A549 (cell line): ENCODE data around the gene OR1N1. TPM values are rescaled to one million over a fixed set of nuclear protein-coding genes. Genes with fewer than 3 reads are reported as not detected.

Experiments used
- ATAC-seq, 2 experiments: fragments of 200-7000 bp in 1 of 2; fragments of >200 bp in 1 of 2; cut with Nextera tagmentation in 1 of 2; cut with Tn5 transposase in 1 of 2; 3 replicates each; pipeline versions ENCODE4 v1.8.0 to v1.9.1; 2018 to 2020; ENCODE audit warnings: mild to moderate bottlenecking in 1 of 2, moderate library complexity in 1 of 2
- CTCF ChIA-PET: fragments of 300-600 bp; sonication (Branson Sonifier 250); formaldehyde crosslinking; extraction: SDS; loops from one replicate; lab custom pipeline; 2021; ENCODE audit warnings: antibody characterized with exemption, inconsistent platforms; lab: Yijun Ruan, JAX
- POLR2A ChIA-PET: fragments of 350-600 bp; formaldehyde crosslinking; extraction: SDS; loops from one replicate; lab custom pipeline; 2021; ENCODE audit warnings: antibody characterized with exemption, inconsistent platforms; lab: Yijun Ruan, JAX
- DNase-seq, 2 experiments: peaks; one replicate each; pipeline versions ENCODE4 v3.0.0 to v3.0.0-alpha.2; 2011 to 2016; ENCODE audit warnings: low read depth in 1 of 2, low spot score in 1 of 2
- FAIRE-seq: peaks from 2 replicates; lab custom pipeline; 2011; peaks lifted over from hg19 to GRCh38; lab: Jason Lieb, UNC
- H3K27ac ChIP-seq, 2 experiments: fragments of >200 bp; sonication (Bioruptor Twin); formaldehyde crosslinking; 3 replicates each; pipeline ENCODE4 v1.5.1; 2016 to 2017
- H3K4me1 ChIP-seq: fragments of >200 bp; sonication (Bioruptor Twin); formaldehyde crosslinking; 3 replicates; pipeline ENCODE4 v1.6.1; 2016
- H3K4me2 ChIP-seq: fragments of >200 bp; sonication (Bioruptor Twin); formaldehyde crosslinking; 3 replicates; pipeline ENCODE4 v1.6.1; 2016
- H3K4me3 ChIP-seq: fragments of >200 bp; sonication (Bioruptor Twin); formaldehyde crosslinking; 3 replicates; pipeline ENCODE4 v1.5.1; 2016
- H3K9me3 ChIP-seq: fragments of >200 bp; sonication (Bioruptor Twin); formaldehyde crosslinking; 3 replicates; pipeline ENCODE4 v1.6.1; 2016
- ATOH8 ChIP-seq: fragments of 250-450 bp; sonication (Bioruptor Pico); IDR thresholded peaks from 2 replicates; pipeline ENCODE4 v1.5.0; 2020; ENCODE audit warnings: low read depth, mild to moderate bottlenecking, moderate library complexity
- BCL3 ChIP-seq: fragments of >200 bp; sonication (Bioruptor Twin); formaldehyde crosslinking; IDR thresholded peaks from 3 replicates; pipeline ENCODE4 v1.6.1; 2016
- CHD2 ChIP-seq: fragments of 150-350 bp; IDR thresholded peaks from 2 replicates; pipeline ENCODE4 v1.6.1; 2014; ENCODE audit warnings: low read length; ENCODE audit not compliant: partially characterized antibody
- CTCF ChIP-seq: fragments of >200 bp; sonication (Bioruptor Twin); formaldehyde crosslinking; IDR thresholded peaks from 3 replicates; pipeline ENCODE4 v1.5.1; 2016
- EHF ChIP-seq: fragments of 250-450 bp; sonication (Bioruptor Pico); IDR thresholded peaks from 2 replicates; pipeline ENCODE4 v1.5.0; 2020; ENCODE audit warnings: mild to moderate bottlenecking
- ELK1 ChIP-seq: fragments of 150-350 bp; IDR thresholded peaks from 2 replicates; pipeline ENCODE4 v1.6.1; 2014; ENCODE audit warnings: low read depth, mild to moderate bottlenecking, low read length
- HMGXB4 ChIP-seq: fragments of 250-450 bp; sonication (Bioruptor Pico); IDR thresholded peaks from 2 replicates; pipeline ENCODE4 v1.5.0; 2021; ENCODE audit warnings: mild to moderate bottlenecking, moderate library complexity, borderline replicate concordance
- HOXB5 ChIP-seq: fragments of 250-450 bp; sonication (Bioruptor Pico); IDR thresholded peaks from 2 replicates; pipeline ENCODE4 v1.5.0; 2020; ENCODE audit warnings: mild to moderate bottlenecking, moderate library complexity
- MAX ChIP-seq: IDR thresholded peaks from 2 replicates; pipeline ENCODE4 v1.6.1; 2012
- MAZ ChIP-seq: fragments of 150-350 bp; IDR thresholded peaks from 2 replicates; pipeline ENCODE4 v1.6.1; 2014; ENCODE audit warnings: antibody characterized with exemption, low read depth, low read length, borderline replicate concordance
- NR3C1 ChIP-seq: fragments of >200 bp; sonication (Bioruptor Twin); formaldehyde crosslinking; IDR thresholded peaks from 3 replicates; pipeline ENCODE4 v1.6.1; 2017
- PHF8 ChIP-seq: fragments of 200-600 bp; sonication (generic); IDR thresholded peaks from 2 replicates; pipeline ENCODE4 v1.6.1; 2016; ENCODE audit warnings: low read depth, mild to moderate bottlenecking, antibody characterized with exemption, moderate library complexity, borderline replicate concordance
- POLR2A ChIP-seq: IDR thresholded peaks from 2 replicates; pipeline ENCODE4 v1.6.1; 2012; ENCODE audit warnings: mild to moderate bottlenecking, low read length
- RARB ChIP-seq: fragments of 250-450 bp; sonication (Bioruptor Pico); IDR thresholded peaks from 2 replicates; pipeline ENCODE4 v1.8.0; 2021; ENCODE audit warnings: mild to moderate bottlenecking, moderate library complexity
- RCOR1 ChIP-seq: fragments of 150-350 bp; IDR thresholded peaks from 2 replicates; pipeline ENCODE4 v1.6.1; 2014; ENCODE audit warnings: antibody characterized with exemption, low read length, low read depth
- RNF2 ChIP-seq: fragments of 200-600 bp; sonication (generic); IDR thresholded peaks from 2 replicates; pipeline ENCODE4 v1.6.1; 2016; ENCODE audit warnings: low read depth, mild to moderate bottlenecking, antibody characterized with exemption, moderate library complexity, borderline replicate concordance
- SREBF2 ChIP-seq: fragments of 450-650 bp; IDR thresholded peaks from 2 replicates; pipeline ENCODE4 v1.6.1; 2014; ENCODE audit warnings: mild to moderate bottlenecking, moderate library complexity
- TP53 ChIP-seq: fragments of 250-450 bp; sonication (Bioruptor Pico); IDR thresholded peaks from 2 replicates; pipeline ENCODE4 v1.5.0; 2021; ENCODE audit warnings: mild to moderate bottlenecking, moderate library complexity
- ZC3H11A ChIP-seq: fragments of 450-650 bp; IDR thresholded peaks from 2 replicates; pipeline ENCODE4 v1.6.1; 2014; ENCODE audit warnings: antibody characterized with exemption, mild to moderate bottlenecking
- ZFP36 ChIP-seq: fragments of 450-650 bp; IDR thresholded peaks from 2 replicates; pipeline ENCODE4 v1.6.1; 2014; ENCODE audit warnings: borderline replicate concordance; ENCODE audit not compliant: partially characterized antibody
- ZNF302 ChIP-seq: fragments of 250-450 bp; sonication (Bioruptor Pico); IDR thresholded peaks from 2 replicates; pipeline ENCODE4 v1.9.0; 2021; ENCODE audit warnings: inconsistent platforms, mild to moderate bottlenecking, moderate library complexity
- WGBS: methylation state at CpG from one replicate; pipeline ENCODE4 v1.1.6; 2017; ENCODE audit errors: missing lambda C conversion rate; 5-methylcytosine and 5-hydroxymethylcytosine counted together
- polyA plus RNA-seq, 4 experiments: library from polyadenylated mRNA; depleted of rRNA in 3 of 4; stranded (reverse); fragments of >200 nt; fragmentation: RNase III in 1 of 4; extraction: RNeasy Plus Mini Kit Qiagen cat#74134 plus additional on column Dnase treatment in 1 of 4; gene quantifications; 2 replicates in 3 of 4; 3 replicates in 1 of 4; pipeline ENCODE4 v1.2.3, GENCODE V29; 2011 to 2017

The OR1N1 gene
- polyA plus RNA-seq, 2 of the 4 experiments (the other 2 are of a cell fraction), result not detected

GRCh38 chr9:122526602-122527001 lies 491 bp downstream of the OR1N1 start:
- Histone ChIP-seq H3K9me3 (no peaks in the 10 kb centered on the region), H3K4me2 (no peak overlapping the region), H3K4me1 (no peaks in the 10 kb centered on the region), H3K27ac (no peak overlapping the region), H3K4me3 (no peak overlapping the region)
- DNase-seq (no peak), ATAC-seq (no peak), FAIRE-seq (no peak)
- no peak for TF ChIP-seq NR3C1
- TF ChIP-seq MAZ, result no peak
- no peak for TF ChIP-seq HMGXB4 (CRISPR knock-in tag)
- TF ChIP-seq ZNF302 (CRISPR knock-in tag), result no peak
- TF ChIP-seq ATOH8 (CRISPR knock-in tag), result no peak
- no peak for TF ChIP-seq EHF (CRISPR knock-in tag)
- TF ChIP-seq MAX, result no peak
- no peak for TF ChIP-seq RNF2
- TF ChIP-seq TP53, result no peak
- TF ChIP-seq SREBF2, result no peak
- ChIA-PET POLR2A (no interaction called here), CTCF (no interaction called here)
- 34% methylated on average over 10 of the region's 10 CpGs for WGBS

- 75% methylated on average over 3 of the region's 3 CpGs for WGBS
- Histone ChIP-seq H3K27ac (no peak overlapping the region), H3K9me3 (no peaks in the 10 kb centered on the region), H3K4me1 (no peaks in the 10 kb centered on the region), H3K4me3 (no peak overlapping the region), H3K4me2 (no peak overlapping the region)
- FAIRE-seq (no peak), ATAC-seq (no peak), DNase-seq (no peak)
- TF ChIP-seq CTCF, result no peak
- TF ChIP-seq ZFP36, result no peak
- no peak for TF ChIP-seq ELK1
- no peak for TF ChIP-seq PHF8
- no peak for TF ChIP-seq CHD2
- no peak for TF ChIP-seq POLR2A
- no peak for TF ChIP-seq TP53
- no peak for TF ChIP-seq RARB (CRISPR knock-in tag)
- ChIA-PET CTCF (interaction anchor here (0.7 to 1.5 kb wide), 2 partner anchors 10 to 21 kb away, joined by 3 read pairs; no protein-coding TSS in a partner anchor), POLR2A (no interaction called here)
Observed at GRCh38 chr9:122519376-122519775, 7.7 kb downstream of the OR1N1 start.

GRCh38 chr9:122518841-122519240 lies 8.3 kb downstream of the OR1N1 start, which contains the start of gene OR1J4:
OR1J4 (plus strand) TSS chr9:122519141; CDS start chr9:122519141, 0 bp downstream.
- no peak within 1 kb of the TSS for H3K4me2 ChIP-seq
- no peak for DNase-seq
- WGBS, result 58% methylated on average over 4 of the region's 4 CpGs
- ATAC-seq, result no peak
- no peak for TF ChIP-seq HOXB5
- TF ChIP-seq ZNF302 (CRISPR knock-in tag), result no peak
- TF ChIP-seq HMGXB4 (CRISPR knock-in tag), result no peak
- TF ChIP-seq ZC3H11A, result no peak
- no peak for TF ChIP-seq BCL3
- TF ChIP-seq RCOR1, result no peak
- TF ChIP-seq CTCF, result no peak
- TF ChIP-seq ATOH8 (CRISPR knock-in tag), result no peak
- no peak for TF ChIP-seq POLR2A
- H3K27ac ChIP-seq, result no peak within 1 kb of the TSS
- CTCF ChIA-PET, result no interaction called here
- no peaks in the 10 kb centered on the region for H3K9me3 ChIP-seq
- no peak within 1 kb of the TSS for H3K4me3 ChIP-seq
- POLR2A ChIA-PET, result no interaction called here
- H3K4me1 ChIP-seq, result no peaks in the 10 kb centered on the region
- no peak for FAIRE-seq
